Esophagus squamous epithelium (tissue), 4 donors: ENCODE data around the gene USP9X.
"Not testable (repeated sequence)": the region's sequence is repeated elsewhere in the genome, so short reads cannot be mapped to it uniquely, and the experiment has no call there.

Experiments
- POLR2A ChIP-seq, 4 donors: fragments of 450-650 bp; IDR thresholded peaks; one replicate each; pipeline ENCODE4 v1.6.1; 2017; ENCODE audit warnings: antibody characterized with exemption in 4 of 4, mild to moderate bottlenecking in 4 of 4, moderate library complexity in 3 of 4
- TF ChIP-seq, protein P1 (sequence below), 6 experiments: fragments of 450-650 bp in 4 of 6; fragments of 200-600 bp in 2 of 6; sonication (generic) in 2 of 6; IDR thresholded peaks; one replicate each; pipeline ENCODE4 v1.5.1; 2016 to 2019; ENCODE audit warnings: antibody characterized with exemption in 6 of 6, mild to moderate bottlenecking in 4 of 6, moderate library complexity in 4 of 6

GRCh38 chrX:41282307-41282706, 197.1 kb downstream of the USP9X start:
- TF ChIP-seq, protein P1, sequence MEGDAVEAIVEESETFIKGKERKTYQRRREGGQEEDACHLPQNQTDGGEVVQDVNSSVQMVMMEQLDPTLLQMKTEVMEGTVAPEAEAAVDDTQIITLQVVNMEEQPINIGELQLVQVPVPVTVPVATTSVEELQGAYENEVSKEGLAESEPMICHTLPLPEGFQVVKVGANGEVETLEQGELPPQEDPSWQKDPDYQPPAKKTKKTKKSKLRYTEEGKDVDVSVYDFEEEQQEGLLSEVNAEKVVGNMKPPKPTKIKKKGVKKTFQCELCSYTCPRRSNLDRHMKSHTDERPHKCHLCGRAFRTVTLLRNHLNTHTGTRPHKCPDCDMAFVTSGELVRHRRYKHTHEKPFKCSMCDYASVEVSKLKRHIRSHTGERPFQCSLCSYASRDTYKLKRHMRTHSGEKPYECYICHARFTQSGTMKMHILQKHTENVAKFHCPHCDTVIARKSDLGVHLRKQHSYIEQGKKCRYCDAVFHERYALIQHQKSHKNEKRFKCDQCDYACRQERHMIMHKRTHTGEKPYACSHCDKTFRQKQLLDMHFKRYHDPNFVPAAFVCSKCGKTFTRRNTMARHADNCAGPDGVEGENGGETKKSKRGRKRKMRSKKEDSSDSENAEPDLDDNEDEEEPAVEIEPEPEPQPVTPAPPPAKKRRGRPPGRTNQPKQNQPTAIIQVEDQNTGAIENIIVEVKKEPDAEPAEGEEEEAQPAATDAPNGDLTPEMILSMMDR (IDR thresholded peaks at IDR 0.05): not testable (repeated sequence)
- TF ChIP-seq POLR2A (IDR thresholded peaks at IDR 0.05): not testable (repeated sequence)
